T-helper 1 cell treated with Interleukin-12 subunit alpha and Interleukin-12 subunit beta and Interleukin-4 antibody, amounts not matched to agents 30 μg/mL and 1 μg/mL, for 36 hours (primary cell): ENCODE results near the gene PLXNB1.

Experiments used
- H3K27ac Mint-ChIP-seq: one replicate; pipeline ENCODE4 v1.8.0; 2021; ENCODE audit warnings: mild to moderate bottlenecking, mixed read lengths
- H3K27me3 Mint-ChIP-seq: one replicate; pipeline ENCODE4 v1.8.0; 2021; ENCODE audit warnings: low read depth, mixed read lengths
- H3K36me3 Mint-ChIP-seq: one replicate; pipeline ENCODE4 v1.8.0; 2021; ENCODE audit warnings: low read depth, mixed read lengths
- H3K4me1 Mint-ChIP-seq: one replicate; pipeline ENCODE4 v1.8.0; 2021; ENCODE audit warnings: low read depth, mixed read lengths
- H3K4me3 Mint-ChIP-seq: one replicate; pipeline ENCODE4 v1.8.0; 2021; ENCODE audit warnings: mild to moderate bottlenecking, moderate library complexity, mixed read lengths
- H3K9me3 Mint-ChIP-seq: one replicate; pipeline ENCODE4 v1.8.0; 2021; ENCODE audit warnings: mixed read lengths

Gene PLXNB1

DNA sequence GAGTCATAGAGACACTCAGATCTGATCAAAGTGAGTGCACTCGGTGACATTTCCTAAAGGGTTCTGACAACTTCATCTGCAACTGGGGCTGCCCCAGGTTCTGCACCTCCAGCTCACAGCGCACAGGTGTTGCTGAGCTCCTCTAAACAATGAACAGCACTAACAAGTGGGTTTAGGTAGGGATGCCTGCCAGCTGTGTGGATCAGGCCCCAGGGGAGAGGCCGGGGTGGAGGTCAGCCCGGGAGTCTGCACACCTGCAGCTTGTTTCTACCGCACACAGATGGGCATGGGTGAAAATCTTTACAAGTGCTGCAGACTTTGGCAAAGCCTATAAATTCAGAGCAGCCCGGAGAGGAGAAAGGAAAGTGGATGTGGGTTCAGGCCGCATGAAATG is 57.5 kb downstream of the PLXNB1 start:
- H3K4me1 Mint-ChIP-seq: no peaks in the 10 kb centered on the region
- no peaks in the 10 kb centered on the region for H3K36me3 Mint-ChIP-seq
- no peaks in the 10 kb centered on the region for H3K9me3 Mint-ChIP-seq
- H3K27me3 Mint-ChIP-seq: peaks cover 3% of the 10 kb centered on the region
- no peak overlapping the region for H3K27ac Mint-ChIP-seq
- no peak overlapping the region for H3K4me3 Mint-ChIP-seq

DNA sequence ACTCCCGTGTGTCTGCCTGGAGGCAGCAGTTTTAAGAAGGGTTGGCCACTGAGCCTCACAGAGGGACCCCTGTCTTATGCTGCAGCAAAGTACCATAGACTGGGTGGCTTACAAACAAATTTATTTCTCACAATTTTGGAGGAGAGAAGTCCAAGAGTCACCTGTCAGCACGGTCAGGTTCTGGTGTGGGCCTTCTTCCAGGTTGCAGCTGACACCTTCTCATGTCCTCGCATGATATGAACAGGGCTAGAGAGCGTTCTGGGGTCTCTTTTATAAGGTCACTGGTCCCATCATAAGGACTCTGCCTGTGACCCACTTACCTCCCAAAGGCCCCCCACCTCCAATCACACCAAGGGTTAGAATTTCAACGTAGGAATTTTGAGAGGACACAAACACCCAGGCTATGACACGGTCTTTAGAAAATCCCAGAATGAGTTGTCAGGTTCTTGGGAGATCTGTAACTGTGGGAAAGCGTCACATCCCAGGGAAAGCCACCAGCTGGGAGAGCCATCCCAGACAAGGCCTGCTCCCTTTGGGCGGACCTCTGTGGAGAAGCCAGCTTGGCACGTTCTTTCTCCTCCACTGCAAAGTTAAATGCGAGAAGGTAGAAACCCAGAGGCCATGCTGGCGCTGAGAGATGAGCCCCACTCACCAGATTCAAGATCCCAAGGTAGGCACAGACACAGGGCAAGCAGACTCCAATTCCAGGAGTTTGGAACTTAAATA is 58.1 kb downstream of the PLXNB1 start, which contains the start of gene FBXW12:
TSS of gene FBXW12 (plus strand) at position 569 of the 726 bp plus-strand sequence. CDS start 549 bp downstream, outside the sequence.
- Mint-ChIP-seq H3K4me1 (no peaks in the 10 kb centered on the region), H3K9me3 (no peaks in the 10 kb centered on the region)

GRCh38 chr3:48370333-48370713 is 59.6 kb downstream of the PLXNB1 start:
- Mint-ChIP-seq H3K27ac (no peak overlapping the region), H3K4me3 (no peak overlapping the region), H3K36me3 (no peaks in the 10 kb centered on the region), H3K9me3 (no peaks in the 10 kb centered on the region), H3K27me3 (no peaks in the 10 kb centered on the region), H3K4me1 (no peaks in the 10 kb centered on the region)

More for the DNA sequence above, 58.1 kb downstream of the PLXNB1 start, which contains the start of gene FBXW12:
- Mint-ChIP-seq H3K27me3 (peaks cover 2% of the 10 kb centered on the region), H3K27ac (no peak within 1 kb of the TSS), H3K36me3 (no peaks in the 10 kb centered on the region), H3K4me3 (no peak within 1 kb of the TSS)

- H3K4me3 Mint-ChIP-seq: no peak overlapping the region
- H3K27ac Mint-ChIP-seq: no peak overlapping the region
- no peaks in the 10 kb centered on the region for H3K36me3 Mint-ChIP-seq
- H3K27me3 Mint-ChIP-seq: peaks cover 3% of the 10 kb centered on the region
- H3K4me1 Mint-ChIP-seq: peaks cover 1% of the 10 kb centered on the region
- peaks cover 2% of the 10 kb centered on the region for H3K9me3 Mint-ChIP-seq
Measured at GRCh38 chr3:48369693-48370332, 60.1 kb downstream of the PLXNB1 start.

DNA sequence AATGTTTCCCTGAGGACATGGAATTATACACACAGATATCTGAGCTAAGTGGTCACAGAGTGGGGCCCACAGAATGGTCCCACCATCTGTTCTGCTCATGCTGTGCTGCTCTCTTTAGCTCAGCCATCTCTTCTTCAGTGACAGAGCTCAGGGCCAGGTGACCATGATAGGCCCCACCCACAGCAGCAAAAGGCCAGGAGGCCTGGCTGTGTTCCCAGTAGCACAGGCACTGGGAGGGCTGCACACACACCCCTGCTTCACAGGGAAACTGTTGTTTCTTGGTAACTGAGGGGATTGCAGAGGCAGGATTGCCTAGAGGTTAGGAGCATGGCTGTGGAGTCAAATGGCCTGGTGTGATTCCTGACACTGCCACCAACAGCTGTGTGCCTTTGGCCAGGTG is 62.7 kb downstream of the PLXNB1 start:
- Mint-ChIP-seq H3K9me3 (peaks cover 12% of the 10 kb centered on the region), H3K4me1 (peaks cover 2% of the 10 kb centered on the region), H3K4me3 (no peak overlapping the region), H3K27me3 (peaks cover 14% of the 10 kb centered on the region), H3K36me3 (no peaks in the 10 kb centered on the region), H3K27ac (no peak overlapping the region)

DNA sequence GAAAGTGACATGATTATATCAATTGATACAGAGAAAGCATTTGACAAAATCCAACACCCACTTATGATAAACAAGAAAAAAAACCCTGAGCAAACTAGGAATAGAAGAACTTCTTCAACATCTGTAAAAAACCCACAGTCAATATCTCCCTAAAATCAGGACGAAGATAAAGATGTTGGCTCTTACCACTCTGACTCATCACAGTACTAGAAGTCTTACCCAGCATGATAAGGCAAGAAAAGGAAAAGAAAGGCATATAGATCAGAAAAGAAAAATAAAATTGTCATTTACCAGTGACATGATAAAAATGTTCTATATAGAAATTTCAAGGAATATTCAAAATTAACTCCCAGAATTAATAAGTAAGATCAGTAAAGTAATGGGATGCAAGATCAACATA is 65.0 kb downstream of the PLXNB1 start:
- Mint-ChIP-seq H3K36me3 (no peaks in the 10 kb centered on the region), H3K27me3 (peaks cover 28% of the 10 kb centered on the region), H3K9me3 (peaks cover 22% of the 10 kb centered on the region), H3K4me1 (peaks cover 2% of the 10 kb centered on the region), H3K4me3 (no peak overlapping the region), H3K27ac (no peak overlapping the region)

DNA sequence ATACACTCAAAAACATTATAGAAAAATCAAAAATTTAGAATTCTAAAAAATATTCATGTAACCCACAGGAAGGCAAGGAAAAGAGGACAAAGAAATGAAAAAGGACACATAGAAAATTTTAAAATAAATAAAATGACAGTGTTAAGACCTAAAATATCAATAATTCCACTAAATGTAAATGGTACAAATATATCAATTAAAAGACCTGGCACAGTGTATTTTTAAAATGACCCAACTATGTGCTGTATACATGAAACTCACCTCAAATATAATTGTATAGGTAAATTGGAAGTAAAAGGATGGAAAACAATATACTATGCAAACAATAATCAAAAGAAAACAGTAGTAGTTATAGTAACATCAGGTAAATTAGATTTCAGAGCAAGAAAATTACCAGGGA is 68.0 kb downstream of the PLXNB1 start:
- H3K9me3 Mint-ChIP-seq: peaks cover 22% of the 10 kb centered on the region
- H3K27ac Mint-ChIP-seq: no peak overlapping the region
- H3K36me3 Mint-ChIP-seq: no peaks in the 10 kb centered on the region
- H3K27me3 Mint-ChIP-seq: peaks cover 36% of the 10 kb centered on the region
- H3K4me3 Mint-ChIP-seq: no peak overlapping the region
- peaks cover 2% of the 10 kb centered on the region for H3K4me1 Mint-ChIP-seq

- Mint-ChIP-seq H3K4me3 (no peak overlapping the region), H3K4me1 (no peaks in the 10 kb centered on the region), H3K27me3 (peaks cover 23% of the 10 kb centered on the region), H3K9me3 (peaks cover 5% of the 10 kb centered on the region), H3K36me3 (no peaks in the 10 kb centered on the region), H3K27ac (no peak overlapping the region)
Measured at GRCh38 chr3:48356419-48356818, 73.5 kb downstream of the PLXNB1 start.

DNA sequence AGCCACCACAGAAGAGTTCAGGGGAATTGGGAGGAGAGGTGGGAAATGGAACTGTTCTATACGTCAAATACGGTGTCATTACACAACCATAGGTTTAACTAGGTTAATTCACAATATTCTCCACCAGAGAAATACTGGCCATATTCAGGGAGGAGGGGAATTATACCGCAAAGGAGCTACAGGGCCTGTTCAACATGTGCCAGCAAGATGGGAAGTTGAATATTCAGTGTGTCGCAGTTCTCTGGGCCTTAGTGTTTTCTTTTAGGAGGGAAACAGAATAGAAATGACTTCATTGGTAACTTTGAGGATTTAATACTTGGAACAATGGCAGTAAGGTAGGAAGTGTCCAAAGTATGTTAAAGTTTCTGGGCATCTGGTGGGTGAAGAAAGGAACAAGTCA is 75.9 kb downstream of the PLXNB1 start:
- H3K9me3 Mint-ChIP-seq: no peaks in the 10 kb centered on the region
- H3K36me3 Mint-ChIP-seq: no peaks in the 10 kb centered on the region
- H3K27ac Mint-ChIP-seq: no peak overlapping the region
- no peak overlapping the region for H3K4me3 Mint-ChIP-seq
- peaks cover 10% of the 10 kb centered on the region for H3K27me3 Mint-ChIP-seq
- H3K4me1 Mint-ChIP-seq: no peaks in the 10 kb centered on the region
